Measurements from ENCODE around the gene PLEKHD1.
"Not testable (repeated sequence)": the region's sequence is repeated elsewhere in the genome, so short reads cannot be mapped to it uniquely, and the experiment has no call there.

The PLEKHD1 gene

DNA sequence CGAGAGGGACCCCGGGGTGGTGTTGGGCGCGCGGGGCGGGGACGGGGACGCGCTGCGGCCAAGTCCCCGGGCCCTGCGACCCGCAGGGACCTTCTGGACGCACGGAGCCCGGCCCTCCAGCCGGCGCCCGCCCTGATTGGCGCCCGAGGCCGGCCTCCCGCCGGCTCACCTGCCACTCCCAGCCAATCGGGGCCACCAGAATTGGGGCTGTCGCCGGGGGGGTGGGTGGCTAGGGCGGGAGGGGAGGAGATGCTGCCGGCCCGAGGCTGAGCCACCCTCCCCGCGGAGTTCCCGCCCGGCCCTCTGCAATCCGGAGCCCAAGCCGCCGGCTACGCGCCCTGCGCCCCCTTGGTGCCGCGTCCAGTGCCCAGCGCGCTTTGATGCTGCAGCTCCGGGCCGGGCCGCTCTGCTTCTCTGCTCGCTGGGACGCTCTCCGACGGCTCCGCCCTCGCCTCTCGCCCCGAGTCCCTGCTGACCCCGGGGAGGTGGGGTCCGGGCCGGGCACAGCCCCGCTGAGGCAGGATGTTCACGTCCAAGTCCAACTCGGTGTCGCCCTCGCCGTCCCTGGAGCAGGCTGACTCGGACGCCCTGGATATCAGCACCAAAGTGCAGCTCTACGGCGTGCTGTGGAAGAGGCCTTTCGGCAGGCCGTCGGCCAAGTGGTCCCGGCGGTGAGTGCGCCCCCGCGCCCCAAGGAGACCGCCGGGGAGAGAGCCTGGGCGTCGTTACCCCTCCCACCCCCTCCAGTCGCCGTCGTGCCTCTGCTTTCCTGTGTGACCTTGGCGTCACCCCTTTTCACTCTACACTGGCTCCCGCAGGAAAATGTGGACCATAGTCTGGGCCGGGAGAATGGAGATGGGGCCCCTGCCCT lies at the start of gene PLEKHD1:
TSS of gene PLEKHD1 (plus strand) at position 285 of the 871 bp plus-strand sequence. CDS start at position 523, 238 bp downstream.
- no peak for DNase-seq

DNA sequence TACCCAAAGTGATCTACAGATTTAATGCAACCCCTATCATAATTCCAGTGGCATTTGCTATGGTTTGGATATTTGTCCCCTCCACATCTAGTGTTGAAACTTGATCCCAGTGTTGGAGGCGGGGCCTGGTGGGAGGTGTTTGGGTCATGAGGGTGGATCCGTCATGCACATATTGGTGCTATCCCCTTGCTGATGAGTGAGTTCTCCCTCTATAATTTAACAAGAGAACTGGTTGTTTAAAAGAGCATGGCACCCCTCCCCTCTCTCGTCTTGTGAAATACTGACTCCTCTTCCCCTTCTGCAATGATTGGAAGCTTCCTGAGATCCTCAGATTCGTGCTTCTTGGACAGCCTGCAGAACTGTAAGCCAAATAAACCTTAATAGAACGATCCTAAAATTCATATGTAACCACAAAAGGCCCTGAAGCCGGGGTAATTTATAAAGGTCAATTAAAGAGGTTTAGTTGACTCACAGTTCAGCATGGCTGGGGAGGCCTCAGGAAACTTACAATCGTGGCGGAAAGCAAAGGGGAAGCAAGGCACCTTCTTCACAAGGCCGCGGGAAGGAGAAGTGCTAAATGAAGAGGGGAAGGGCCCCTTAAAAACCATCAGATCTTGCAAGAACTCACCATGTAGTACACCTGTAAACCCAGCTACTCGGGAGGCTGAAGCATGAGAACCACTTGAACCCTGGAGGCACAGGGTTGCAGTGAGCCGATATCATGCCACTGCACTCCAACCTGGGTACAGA lies 44.8 kb upstream of the PLEKHD1 start:
- DNase-seq = no peak

DNA sequence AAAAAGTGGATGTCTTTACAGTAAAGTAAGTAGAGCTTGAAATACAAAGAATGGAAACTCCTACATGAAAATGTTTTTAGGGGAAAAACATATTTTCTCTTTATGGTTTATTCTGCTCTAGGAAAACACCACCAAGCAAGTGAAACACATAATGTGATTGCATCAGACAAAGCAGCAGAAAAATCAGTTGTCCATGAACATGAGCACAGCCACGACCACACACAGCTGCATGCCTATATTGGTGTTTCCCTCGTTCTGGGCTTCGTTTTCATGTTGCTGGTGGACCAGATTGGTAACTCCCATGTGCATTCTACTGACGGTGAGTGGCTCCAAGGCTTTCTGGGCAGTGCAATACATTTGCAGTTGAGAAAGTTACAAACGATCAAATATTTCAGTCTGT lies 42.6 kb upstream of the PLEKHD1 start:
- no peak for DNase-seq

DNA sequence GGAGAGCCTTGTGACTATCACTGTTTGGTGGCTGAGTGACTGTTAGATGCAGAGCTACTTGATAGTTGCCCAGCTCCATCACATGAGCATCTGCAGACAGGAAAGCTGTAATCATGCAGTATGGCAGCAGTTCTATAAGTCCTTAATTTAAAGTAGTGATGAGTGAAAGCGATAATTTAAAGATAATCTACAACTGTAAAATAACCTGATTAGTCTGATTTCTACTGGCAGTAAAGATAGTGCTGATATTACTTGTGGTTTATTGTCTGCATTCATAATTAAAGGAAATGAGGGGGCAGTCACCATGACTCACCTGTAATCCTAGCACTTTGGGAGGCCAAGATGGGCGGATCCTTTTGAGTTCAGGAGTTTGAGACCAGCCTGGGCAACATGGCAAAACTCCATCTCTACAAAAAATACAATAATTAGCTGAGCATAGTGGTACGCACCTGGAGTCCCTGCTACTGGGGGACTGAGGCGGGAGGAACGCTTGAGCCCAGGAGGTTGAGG lies 41.2 kb upstream of the PLEKHD1 start:
- DNase-seq = no peak

DNA sequence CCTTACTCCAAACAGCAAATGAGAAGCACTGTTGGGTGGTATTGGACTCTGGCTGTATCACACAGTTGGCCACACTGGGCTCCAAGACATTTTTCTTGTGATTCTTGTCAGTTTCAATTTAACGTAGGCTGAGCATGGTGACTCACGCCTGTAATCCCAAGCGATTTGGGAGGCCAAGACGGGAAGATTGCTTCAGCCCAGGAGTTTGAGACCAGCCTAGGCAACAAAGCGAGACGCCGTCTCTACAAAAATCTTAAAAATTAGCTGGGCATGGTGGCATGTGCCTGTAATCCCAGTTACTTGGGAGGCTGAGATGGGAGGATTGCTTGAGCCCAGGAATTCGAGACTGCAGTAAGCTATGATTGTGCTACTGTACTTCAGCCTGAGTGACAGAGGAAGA lies 35.3 kb upstream of the PLEKHD1 start:
- no peak for DNase-seq

DNA sequence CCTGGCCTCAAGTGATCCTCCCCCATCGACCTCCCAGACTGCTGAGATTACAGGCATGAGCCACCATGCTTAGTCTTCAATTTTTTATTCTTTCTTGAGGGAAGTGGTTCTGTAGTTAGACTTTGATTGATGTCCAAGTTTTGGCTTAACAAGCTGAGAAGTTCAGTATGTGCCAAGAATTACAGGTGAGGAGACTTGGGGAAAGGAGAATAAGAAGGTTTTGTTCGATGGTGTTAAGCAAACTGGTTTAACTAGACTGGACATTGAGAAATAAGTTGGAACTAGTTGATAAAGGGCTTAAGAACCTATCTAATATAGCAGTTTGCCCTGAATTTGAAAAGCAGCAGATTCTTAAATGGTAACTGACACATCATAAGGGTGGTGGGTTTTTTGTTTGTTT lies 32.6 kb upstream of the PLEKHD1 start:
- DNase-seq = no peak

DNA sequence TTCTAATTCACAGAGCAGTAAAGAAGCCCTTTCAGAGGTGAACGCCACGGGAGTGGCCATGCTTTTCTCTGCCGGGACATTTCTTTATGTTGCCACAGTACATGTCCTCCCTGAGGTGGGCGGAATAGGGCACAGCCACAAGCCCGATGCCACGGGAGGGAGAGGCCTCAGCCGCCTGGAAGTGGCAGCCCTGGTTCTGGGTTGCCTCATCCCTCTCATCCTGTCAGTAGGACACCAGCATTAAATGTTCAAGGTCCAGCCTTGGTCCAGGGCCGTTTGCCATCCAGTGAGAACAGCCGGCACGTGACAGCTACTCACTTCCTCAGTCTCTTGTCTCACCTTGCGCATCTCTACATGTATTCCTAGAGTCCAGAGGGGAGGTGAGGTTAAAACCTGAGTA lies 26.2 kb upstream of the PLEKHD1 start:
- DNase-seq = no peak

DNA sequence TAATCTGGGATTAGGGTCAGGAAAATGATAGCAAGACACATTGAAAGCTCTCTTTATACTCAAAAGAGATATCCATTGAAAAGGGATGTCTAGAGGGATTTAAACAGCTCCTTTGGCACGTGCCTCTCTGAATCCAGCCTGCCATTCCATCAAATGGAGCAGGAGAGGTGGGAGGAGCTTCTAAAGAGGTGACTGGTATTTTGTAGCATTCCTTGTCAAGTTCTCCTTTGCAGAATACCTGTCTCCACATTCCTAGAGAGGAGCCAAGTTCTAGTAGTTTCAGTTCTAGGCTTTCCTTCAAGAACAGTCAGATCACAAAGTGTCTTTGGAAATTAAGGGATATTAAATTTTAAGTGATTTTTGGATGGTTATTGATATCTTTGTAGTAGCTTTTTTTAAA lies 25.4 kb upstream of the PLEKHD1 start:
- DNase-seq = no peak

DNA sequence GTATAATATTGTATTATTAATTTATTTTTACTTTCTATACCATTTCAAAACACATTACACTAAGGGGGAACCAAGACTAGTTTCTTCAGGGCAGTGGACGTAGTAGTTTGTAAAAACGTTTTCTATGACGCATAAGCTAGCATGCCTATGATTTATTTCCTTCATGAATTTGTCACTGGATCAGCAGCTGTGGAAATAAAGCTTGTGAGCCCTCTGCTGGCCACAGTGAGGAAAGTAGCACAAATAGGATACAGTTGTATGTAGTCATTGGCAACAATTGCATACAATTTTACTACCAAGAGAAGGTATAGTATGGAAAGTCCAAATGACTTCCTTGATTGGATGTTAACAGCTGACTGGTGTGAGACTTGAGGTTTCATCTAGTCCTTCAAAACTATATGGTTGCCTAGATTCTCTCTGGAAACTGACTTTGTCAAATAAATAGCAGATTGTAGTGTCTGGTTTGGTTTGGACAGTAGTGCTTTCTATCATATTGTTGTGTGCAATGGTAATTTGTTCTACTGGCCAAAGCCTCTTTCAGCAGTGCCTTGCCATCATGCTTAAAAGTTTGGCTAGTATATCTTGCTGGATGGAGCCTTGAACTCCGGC lies 24.3 kb upstream of the PLEKHD1 start:
- peak; percentile 65 for DNase-seq

DNA sequence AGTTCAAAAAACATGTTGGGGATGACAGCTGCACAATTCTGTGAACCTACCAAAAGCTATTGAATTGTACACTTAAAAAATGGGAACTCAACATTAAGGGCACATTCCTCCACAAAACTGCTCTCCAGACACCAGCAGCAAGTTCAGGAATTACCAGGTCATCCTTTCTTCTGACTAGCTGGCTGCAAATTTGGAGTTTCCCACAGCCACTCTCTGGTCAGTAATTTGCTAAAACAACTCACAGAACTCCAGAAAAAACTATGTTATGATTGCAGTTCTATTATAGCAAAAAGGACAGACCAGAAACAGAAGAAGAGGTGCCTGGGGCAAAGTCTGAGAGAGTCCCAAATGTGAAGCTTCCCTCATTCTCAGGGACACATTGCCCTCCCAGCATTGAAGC lies 20.1 kb upstream of the PLEKHD1 start:
- DNase-seq = no peak

DNA sequence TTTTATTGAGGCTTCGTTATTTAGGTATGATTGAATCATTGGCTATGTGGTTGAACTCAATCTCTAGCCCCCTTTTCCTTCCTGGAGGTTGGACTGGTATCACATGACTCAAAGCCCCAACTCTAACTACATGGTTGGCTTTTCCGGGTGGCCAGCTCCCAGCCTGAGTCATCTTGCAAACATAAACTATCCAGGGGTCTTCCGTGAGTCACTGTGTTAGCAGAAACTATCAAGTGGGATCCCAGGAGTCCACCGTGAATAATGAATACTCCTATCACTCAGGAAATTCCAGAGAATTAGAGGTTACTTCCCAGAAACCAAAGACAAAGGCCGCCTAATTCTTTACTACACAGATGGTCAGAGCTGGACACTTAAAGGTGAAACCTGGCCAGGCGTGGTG lies 19.7 kb upstream of the PLEKHD1 start:
- no peak for DNase-seq

DNA sequence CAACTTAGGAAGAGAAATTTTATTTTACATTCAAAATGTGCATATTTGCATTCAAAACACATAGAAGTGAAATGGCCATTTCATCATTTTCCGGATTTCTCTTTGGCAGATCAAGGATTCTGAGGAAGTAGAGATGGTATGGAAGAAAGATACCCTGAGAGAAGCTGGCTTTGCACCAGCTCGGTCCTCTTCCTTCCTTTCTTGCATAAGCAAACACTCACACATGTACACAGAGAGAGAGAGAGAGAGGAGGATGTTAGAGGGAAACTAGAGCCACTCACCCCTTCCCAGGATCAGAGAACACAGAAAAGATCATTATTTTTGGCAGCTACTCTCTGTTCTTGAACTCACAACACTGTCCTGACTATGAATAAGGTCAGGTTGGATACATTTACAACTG lies 15.6 kb upstream of the PLEKHD1 start:
- DNase-seq = no peak

DNA sequence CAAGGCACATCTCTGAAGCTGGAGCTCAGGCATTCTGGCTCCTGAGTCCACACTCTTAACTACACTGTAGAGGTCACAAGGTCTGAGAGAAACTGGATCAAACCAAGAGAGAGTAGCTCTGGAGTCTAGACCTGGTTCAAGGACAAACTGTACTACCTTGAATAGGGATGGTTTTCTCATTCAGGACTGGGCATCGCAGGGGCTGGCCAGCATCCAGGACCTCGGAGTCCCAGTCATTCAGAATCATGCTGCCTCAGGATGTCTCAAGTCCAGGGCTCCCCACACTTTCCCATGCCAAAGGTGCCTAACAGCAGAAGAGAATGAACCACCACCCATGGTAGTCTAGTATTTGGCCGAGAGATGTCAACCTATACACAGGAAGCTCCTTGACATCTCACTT lies 13.1 kb upstream of the PLEKHD1 start:
- no peak for DNase-seq

DNA sequence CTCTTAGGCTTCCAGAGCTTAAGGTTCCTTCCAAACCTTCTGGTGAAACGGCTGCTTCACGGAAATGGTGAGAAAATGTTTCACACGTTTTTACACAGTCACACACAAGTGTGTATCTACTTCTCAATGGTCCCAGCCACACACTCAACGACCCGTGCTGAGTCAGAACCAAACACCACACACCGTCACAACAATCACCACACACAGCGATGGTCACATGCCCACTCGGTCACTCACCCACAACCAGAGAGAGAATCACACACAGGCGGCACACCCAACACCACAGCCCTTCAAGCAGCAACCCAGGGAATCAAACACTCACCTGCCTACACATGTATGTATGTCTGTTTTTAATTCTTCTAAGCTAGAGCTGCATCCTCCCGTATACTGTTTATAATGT lies 12.6 kb upstream of the PLEKHD1 start:
- no peak for DNase-seq

DNA sequence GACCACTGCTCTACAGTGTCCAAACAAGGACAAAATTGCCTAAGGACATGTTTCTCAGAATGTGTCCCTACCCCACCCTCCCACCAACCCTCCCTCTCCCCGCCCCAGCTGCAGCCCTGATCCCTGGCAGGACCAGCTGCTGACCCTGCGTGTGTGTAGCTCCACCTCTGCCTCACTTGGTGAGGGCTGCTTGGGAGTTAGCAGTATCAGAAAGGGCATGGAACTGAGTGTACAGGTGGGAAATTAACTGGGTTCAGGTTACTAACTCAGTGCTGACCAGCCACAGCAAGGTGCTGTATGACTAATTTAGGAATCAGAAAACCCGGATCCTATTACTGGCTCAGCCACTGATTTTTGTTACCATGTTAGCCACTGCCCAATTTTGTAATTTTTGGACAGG lies 11.3 kb upstream of the PLEKHD1 start:
- DNase-seq = no peak

DNA sequence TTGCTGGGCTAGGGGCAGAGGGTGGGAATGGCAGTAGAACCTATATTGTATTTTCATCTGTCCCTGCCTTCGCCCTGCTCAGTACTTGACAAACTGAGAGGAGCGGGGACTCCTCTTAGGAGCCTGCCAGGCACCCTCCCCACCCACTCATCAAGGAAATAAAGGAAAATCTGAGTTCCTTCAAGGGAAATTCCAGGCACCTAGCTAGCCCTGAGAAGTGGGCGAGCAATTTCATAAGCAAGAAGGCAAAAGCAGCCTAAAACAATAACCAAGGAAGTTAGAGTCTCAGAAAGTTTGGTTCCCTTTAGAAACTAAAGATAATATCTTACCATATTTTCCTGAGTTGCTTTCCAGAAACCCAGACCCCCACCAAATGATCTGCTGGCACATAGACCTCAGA lies 10.6 kb upstream of the PLEKHD1 start:
- DNase-seq = no peak

DNA sequence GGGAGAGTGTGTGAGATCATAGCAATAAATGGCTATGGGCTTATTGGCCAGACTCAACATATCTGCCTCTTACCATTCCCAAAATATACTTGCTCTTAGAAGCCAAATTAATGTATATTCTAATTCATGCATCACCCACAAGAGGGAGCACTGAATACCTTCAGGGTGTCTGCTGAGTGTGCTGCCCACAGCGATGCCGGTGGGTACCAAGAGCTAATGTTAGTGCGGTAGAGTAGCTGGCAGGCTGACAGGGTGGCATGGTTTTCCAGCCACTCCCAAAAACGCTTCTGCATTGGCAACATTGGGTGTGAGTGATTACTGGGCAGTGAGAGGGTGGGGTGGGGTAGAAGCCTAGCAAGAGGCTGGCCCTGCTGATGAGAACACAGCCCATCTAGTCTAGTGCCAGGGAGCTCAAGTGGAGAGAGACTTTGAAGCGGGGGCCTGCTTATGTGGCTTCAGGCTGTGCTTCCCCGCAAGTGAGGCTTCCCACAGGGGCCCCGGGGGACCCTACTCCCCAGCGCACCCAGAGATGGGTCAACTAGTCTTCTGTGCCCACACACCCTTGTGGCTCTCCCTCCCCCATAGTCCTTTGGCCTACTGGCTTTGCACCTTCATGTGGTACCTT lies 9.2 kb upstream of the PLEKHD1 start:
- DNase-seq = no peak

DNA sequence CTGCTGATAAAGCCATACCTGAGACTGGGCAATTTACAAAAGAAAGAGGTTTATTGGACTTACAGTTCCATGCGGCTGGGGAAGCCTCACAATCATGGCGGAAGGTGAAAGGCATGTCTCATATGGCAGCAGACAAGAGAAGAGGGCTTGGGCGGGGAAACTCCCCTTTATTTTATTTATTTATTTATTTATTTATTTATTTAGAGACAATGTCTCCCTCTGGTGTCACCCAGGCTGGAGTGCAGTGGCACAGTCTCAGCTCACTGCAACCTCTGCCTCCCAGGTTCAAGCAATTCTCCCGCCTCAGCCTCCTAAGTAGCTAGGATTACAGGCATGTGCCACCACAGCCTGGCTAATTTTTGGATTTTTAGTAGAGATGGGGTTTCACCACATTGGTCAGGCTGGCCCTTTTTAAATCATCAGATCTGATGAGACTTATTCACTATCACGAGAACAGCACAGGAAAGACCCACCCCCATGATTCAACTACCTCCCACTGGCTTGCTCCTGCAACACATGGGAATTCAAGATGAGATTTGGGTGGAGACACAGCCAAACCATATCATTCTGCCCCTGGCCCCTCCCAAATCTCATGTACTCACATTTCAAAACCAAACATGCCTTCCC lies 7.6 kb upstream of the PLEKHD1 start:
- DNase-seq = not testable (repeated sequence)

DNA sequence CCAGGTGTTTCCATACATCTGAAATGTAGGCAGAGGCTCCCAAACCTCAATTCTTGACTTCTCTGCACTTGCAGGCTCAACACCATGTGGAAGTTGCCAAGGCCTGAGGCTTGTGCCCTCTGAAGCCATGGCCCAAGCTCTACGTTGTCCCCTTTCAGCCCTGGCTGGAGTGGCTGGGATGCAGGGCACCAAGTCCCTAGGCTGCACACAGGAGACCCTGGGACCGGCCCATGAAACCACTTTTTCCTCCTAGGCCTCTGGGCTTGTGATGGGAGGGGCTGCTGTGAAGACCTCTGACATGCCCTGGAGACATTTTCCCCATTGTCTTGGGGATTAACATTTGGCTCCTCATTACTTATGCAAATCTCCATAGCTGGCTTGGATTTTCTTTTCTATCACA lies 6.5 kb upstream of the PLEKHD1 start:
- DNase-seq = not testable (repeated sequence)

DNA sequence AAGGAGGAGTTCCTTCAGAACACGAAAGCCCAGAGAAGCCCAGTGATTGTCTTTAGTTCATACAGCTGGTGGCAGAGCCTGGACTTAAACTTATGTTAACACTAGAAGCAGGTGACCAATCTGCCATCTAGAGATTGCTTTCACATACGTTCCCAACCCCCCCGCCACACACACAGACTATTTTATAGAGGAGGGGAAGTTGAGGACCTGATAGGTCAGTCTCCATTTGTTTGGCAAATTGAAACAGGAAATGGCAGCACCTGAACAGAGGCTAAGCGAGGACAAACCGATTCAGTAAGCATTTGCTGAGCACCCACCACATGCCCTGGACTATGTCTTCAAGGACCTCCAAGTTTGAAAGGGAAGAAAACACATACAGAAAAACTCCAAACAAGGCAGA lies 4.8 kb upstream of the PLEKHD1 start:
- no peak for DNase-seq

DNA sequence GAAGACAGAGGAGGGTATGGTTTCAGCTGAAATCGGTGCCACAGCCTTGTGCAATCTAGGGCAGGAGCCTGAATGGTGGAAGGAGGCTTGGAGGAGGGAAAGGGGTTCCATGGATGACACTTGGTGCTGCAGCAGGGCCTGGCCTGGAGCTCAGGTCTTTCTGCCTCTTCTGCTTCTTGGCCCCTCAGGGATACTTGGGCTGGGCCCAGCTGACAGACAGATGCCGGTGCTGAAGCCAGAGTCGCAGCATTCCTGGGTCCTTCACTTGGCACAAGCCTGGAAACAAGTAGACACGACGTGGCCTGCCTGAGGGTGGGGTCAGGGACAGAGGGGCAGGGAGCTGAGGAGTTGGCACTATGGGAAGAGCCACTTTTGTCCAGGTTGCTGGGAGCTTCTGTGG lies 4.4 kb upstream of the PLEKHD1 start:
- no peak for DNase-seq

DNA sequence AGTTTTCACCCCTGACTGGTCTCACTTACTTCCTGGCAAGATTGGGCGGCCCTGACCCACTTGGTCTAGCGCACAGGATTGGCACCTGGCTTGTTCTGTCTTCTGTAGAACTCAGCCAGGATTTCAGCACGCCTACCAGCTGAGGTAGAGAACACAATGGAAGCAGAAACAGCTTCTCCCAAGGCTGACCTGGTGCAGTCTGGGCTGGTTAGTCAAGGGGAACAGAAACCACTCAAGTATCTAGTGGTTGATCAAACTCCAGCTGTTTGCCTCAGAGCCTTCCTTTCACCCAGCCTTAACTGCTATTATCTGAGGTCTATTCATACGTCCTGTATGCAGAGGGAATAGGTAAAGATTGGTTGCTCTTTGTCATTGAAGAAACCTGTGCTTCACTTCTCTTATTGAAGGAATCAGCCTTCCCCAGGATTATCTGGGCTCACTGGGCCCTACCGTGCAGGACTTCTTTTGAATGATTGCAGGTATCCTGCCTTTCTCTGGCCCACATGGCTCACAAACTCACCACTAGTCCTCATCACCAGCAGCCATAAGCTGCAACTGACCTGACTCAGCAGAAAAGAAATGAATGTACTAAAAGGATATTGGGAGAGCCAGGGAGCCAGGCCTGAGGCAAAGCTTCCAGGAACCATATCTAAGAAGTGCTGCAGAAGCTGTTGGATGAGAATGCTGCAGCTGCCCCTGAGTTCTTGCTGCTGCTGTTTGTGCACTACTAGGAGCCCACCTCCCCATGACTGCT lies 2.5 kb upstream of the PLEKHD1 start:
- no peak for DNase-seq
